Suprapubic skin (tissue), 4 donors: Measurements from ENCODE around the gene HOXA13. TPM values are rescaled to one million over a fixed set of nuclear protein-coding genes. Genes with fewer than 3 reads are reported as not detected.

Source experiments
- DNase-seq, 2 donors: peaks; one replicate each; pipeline ENCODE4 v3.0.0-alpha.2; 2019; ENCODE audit warnings: low spot score in 2 of 2
- H3K27ac ChIP-seq: fragments of 200-600 bp; sonication (generic); one replicate; pipeline ENCODE4 v1.5.1; 2019
- H3K27me3 ChIP-seq: fragments of 200-600 bp; sonication (generic); one replicate; pipeline ENCODE4 v1.5.1; 2019
- H3K36me3 ChIP-seq: fragments of 200-600 bp; sonication (generic); one replicate; pipeline ENCODE4 v1.5.1; 2019
- H3K4me1 ChIP-seq: fragments of 200-600 bp; sonication (generic); one replicate; pipeline ENCODE4 v1.5.1; 2019
- H3K4me3 ChIP-seq: fragments of 200-600 bp; sonication (generic); one replicate; pipeline ENCODE4 v1.5.1; 2019; ENCODE audit warnings: mild to moderate bottlenecking
- H3K9me3 ChIP-seq: fragments of 200-600 bp; sonication (generic); one replicate; pipeline ENCODE4 v1.5.1; 2019
- EP300 ChIP-seq: sonication (generic); formaldehyde crosslinking; IDR thresholded peaks from one replicate; pipeline ENCODE4 v1.6.1; 2017; ENCODE audit warnings: antibody characterized with exemption
- POLR2A ChIP-seq, 2 donors: fragments of 450-650 bp; IDR thresholded peaks; one replicate each; pipeline ENCODE4 v1.6.1; 2017; ENCODE audit warnings: antibody characterized with exemption in 2 of 2, mild to moderate bottlenecking in 2 of 2, moderate library complexity in 2 of 2
- POLR2AphosphoS5 ChIP-seq, 3 donors: sonication (generic); formaldehyde crosslinking; IDR thresholded peaks; one replicate each; pipeline ENCODE4 v1.6.1; 2017; ENCODE audit warnings: antibody characterized with exemption in 3 of 3
- WGBS: methylation state at CpG from one replicate; pipeline ENCODE4 v1.1.5; 2018; 5-methylcytosine and 5-hydroxymethylcytosine counted together
- total RNA-seq, 4 donors: library from RNA; depleted of rRNA; stranded (reverse); fragments of >200 nt; gene quantifications; one replicate each; pipeline ENCODE4 v1.1.0, GENCODE V29; 2016
- TF ChIP-seq, protein P1 (sequence below), 2 donors: fragments of 200-600 bp in 1 of 2; fragments of 450-650 bp in 1 of 2; sonication (generic) in 1 of 2; IDR thresholded peaks; one replicate each; pipeline ENCODE4 v1.5.1; 2016 to 2019; ENCODE audit warnings: antibody characterized with exemption in 2 of 2, mild to moderate bottlenecking in 1 of 2, moderate library complexity in 1 of 2

The HOXA13 gene
- total RNA-seq = under 1 TPM in 1 of 4 donors, not detected in 3; 0.17 TPM

DNA sequence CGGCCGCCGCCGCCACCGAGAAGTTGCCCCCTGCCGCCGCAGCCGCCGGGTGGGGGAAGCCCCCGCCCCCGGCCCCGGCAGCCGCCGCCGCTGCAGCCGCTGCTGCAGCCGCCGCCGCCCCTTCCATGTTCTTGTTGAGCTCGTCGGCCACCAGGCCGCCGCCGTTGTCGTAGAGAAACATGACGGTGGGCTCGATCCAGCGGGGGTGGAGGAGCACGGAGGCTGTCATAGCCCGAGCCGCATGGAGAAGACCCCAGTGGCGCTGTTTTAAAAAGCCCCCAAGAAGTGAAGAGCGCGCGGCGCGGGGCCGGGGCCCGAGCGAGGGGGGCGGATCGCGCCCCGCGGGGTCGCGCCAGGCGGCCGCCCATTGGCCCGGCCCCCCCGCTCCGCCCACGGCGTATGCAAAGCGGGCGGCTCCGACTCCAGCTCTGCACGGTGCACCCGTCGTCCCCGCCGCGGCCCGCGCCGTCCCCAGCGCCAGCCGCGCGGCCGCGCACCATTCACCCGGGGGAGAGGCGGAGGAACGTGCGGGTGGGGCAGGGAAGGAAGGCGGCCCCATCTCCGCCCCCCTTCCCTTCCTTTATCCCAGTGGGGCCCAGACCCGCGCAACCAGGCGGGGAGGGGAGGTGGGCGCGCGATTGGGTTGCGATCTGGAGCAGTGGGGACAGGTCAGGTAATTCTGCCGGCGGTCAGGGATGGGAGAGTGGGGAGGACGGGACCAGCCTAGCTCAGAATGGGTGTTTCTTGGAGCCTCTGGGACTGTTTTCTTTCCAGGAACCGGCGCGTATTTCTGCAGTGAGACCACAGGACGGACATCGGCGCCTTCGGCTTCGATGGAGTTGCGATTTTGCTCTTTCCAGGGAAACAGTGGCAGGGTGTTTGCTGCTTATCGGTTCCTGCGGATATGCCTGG is at the start of gene HOXA13:
HOXA13 (minus strand) TSS at position 243 of the 912 bp plus-strand sequence; CDS start at position 229, 14 bp downstream.
- Histone ChIP-seq H3K36me3 (no peaks in the 10 kb centered on the region), H3K4me3 (peak within 1 kb of the TSS; percentile 55), H3K27ac (no peak within 1 kb of the TSS), H3K4me1 (peaks cover 47% of the 10 kb centered on the region), H3K9me3 (no peaks in the 10 kb centered on the region), H3K27me3 (peaks cover 99% of the 10 kb centered on the region)
- under 1% methylated on average over 18 of the region's 99 CpGs for WGBS
- TF ChIP-seq POLR2AphosphoS5 (IDR thresholded peaks at IDR 0.05) (no peak), EP300 (no peak)
- TF ChIP-seq, protein P1, sequence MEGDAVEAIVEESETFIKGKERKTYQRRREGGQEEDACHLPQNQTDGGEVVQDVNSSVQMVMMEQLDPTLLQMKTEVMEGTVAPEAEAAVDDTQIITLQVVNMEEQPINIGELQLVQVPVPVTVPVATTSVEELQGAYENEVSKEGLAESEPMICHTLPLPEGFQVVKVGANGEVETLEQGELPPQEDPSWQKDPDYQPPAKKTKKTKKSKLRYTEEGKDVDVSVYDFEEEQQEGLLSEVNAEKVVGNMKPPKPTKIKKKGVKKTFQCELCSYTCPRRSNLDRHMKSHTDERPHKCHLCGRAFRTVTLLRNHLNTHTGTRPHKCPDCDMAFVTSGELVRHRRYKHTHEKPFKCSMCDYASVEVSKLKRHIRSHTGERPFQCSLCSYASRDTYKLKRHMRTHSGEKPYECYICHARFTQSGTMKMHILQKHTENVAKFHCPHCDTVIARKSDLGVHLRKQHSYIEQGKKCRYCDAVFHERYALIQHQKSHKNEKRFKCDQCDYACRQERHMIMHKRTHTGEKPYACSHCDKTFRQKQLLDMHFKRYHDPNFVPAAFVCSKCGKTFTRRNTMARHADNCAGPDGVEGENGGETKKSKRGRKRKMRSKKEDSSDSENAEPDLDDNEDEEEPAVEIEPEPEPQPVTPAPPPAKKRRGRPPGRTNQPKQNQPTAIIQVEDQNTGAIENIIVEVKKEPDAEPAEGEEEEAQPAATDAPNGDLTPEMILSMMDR (IDR thresholded peaks at IDR 0.05) = no peak
- DNase-seq = peak; percentile 69 to 77

GRCh38 chr7:27248911-27249723 is 49.2 kb upstream of the HOXA13 start:
- no peaks in the 10 kb centered on the region for H3K36me3 ChIP-seq
- no peaks in the 10 kb centered on the region for H3K9me3 ChIP-seq
- DNase-seq = no peak
- H3K4me1 ChIP-seq = peaks cover 35% of the 10 kb centered on the region
- H3K27me3 ChIP-seq = peaks cover 100% of the 10 kb centered on the region
- TF ChIP-seq POLR2AphosphoS5 (IDR thresholded peaks at IDR 0.05) (no peak), POLR2A (IDR thresholded peaks at IDR 0.05) (no peak), EP300 (no peak)
- TF ChIP-seq, protein P1 (IDR thresholded peaks at IDR 0.05) = no peak
- H3K4me3 ChIP-seq = no peak overlapping the region
- H3K27ac ChIP-seq = no peak overlapping the region
- 14% methylated on average over 22 of the region's 23 CpGs for WGBS

- no peak overlapping the region for H3K4me3 ChIP-seq
- peaks cover 100% of the 10 kb centered on the region for H3K27me3 ChIP-seq
- no peak overlapping the region for H3K27ac ChIP-seq
- no peaks in the 10 kb centered on the region for H3K36me3 ChIP-seq
- H3K9me3 ChIP-seq = no peaks in the 10 kb centered on the region
- 96% methylated on average over 2 of the region's 3 CpGs for WGBS
- DNase-seq = no peak
- H3K4me1 ChIP-seq = peaks cover 39% of the 10 kb centered on the region
- TF ChIP-seq, protein P1 (IDR thresholded peaks at IDR 0.05) = no peak
- TF ChIP-seq POLR2AphosphoS5 (IDR thresholded peaks at IDR 0.05) = no peak
- TF ChIP-seq EP300 = no peak
- TF ChIP-seq POLR2A (IDR thresholded peaks at IDR 0.05) = no peak
These were observed 48.5 kb upstream of the HOXA13 start for GRCh38 chr7:27248427-27248806.

- peaks cover 100% of the 10 kb centered on the region for H3K27me3 ChIP-seq
These were observed 47.8 kb upstream of the HOXA13 start for GRCh38 chr7:27247452-27248426.

More at GRCh38 chr7:27247452-27248426, 47.8 kb upstream of the HOXA13 start:
- Histone ChIP-seq H3K9me3 (no peaks in the 10 kb centered on the region), H3K4me1 (peaks cover 46% of the 10 kb centered on the region), H3K27ac (no peak overlapping the region), H3K4me3 (no peak overlapping the region), H3K36me3 (no peaks in the 10 kb centered on the region)
- TF ChIP-seq POLR2A (IDR thresholded peaks at IDR 0.05) (no peak), POLR2AphosphoS5 (IDR thresholded peaks at IDR 0.05) (no peak), EP300 (no peak)
- TF ChIP-seq, protein P1 (IDR thresholded peaks at IDR 0.05) = no peak
- WGBS = 70% methylated on average over 4 of the region's 4 CpGs
- DNase-seq = no peak
